Left forelimb (tissue), 1 donor: ENCODE results near the gene CAMK2B.

Source experiments
- DNase-seq: peaks from one replicate; pipeline ENCODE4 v3.0.0-alpha.2; 2018; ENCODE audit warnings: low spot score

Gene CAMK2B

GRCh38 chr7:44325201-44325671 is at the start of gene CAMK2B:
Gene CAMK2B (minus strand): TSS chr7:44325594. CDS start chr7:44325421, 173 bp downstream.
- peak; percentile 65 for DNase-seq

GRCh38 chr7:44374007-44374763 is 48.8 kb upstream of the CAMK2B start:
- no peak for DNase-seq

GRCh38 chr7:44373418-44373740 is 48.0 kb upstream of the CAMK2B start:
- no peak for DNase-seq

GRCh38 chr7:44372560-44373417 is 47.4 kb upstream of the CAMK2B start:
- no peak for DNase-seq

GRCh38 chr7:44368885-44369284 is 43.5 kb upstream of the CAMK2B start:
- DNase-seq: no peak

- DNase-seq: no peak
Observed at GRCh38 chr7:44368455-44368854, 43.1 kb upstream of the CAMK2B start.

- DNase-seq: no peak
Observed at GRCh38 chr7:44367475-44368043, 42.2 kb upstream of the CAMK2B start.

- DNase-seq: no peak
Observed at GRCh38 chr7:44366986-44367385, 41.6 kb upstream of the CAMK2B start.

- no peak for DNase-seq
Observed at GRCh38 chr7:44353668-44354067, 28.3 kb upstream of the CAMK2B start.

- DNase-seq: no peak
Observed at GRCh38 chr7:44348851-44349781, 23.7 kb upstream of the CAMK2B start.

GRCh38 chr7:44348300-44348699 is 22.9 kb upstream of the CAMK2B start:
- DNase-seq: no peak

- DNase-seq: no peak
Observed at GRCh38 chr7:44347546-44348114, 22.2 kb upstream of the CAMK2B start.

GRCh38 chr7:44346063-44346462 is 20.7 kb upstream of the CAMK2B start:
- DNase-seq: no peak

- no peak for DNase-seq
Observed at GRCh38 chr7:44341401-44341800, 16.0 kb upstream of the CAMK2B start.

GRCh38 chr7:44338600-44338999 is 13.2 kb upstream of the CAMK2B start:
- DNase-seq: no peak

- no peak for DNase-seq
Observed at GRCh38 chr7:44336491-44336890, 11.1 kb upstream of the CAMK2B start.

GRCh38 chr7:44335184-44335583 is 9.8 kb upstream of the CAMK2B start:
- DNase-seq: no peak

- no peak for DNase-seq
Observed at GRCh38 chr7:44334734-44335097, 9.3 kb upstream of the CAMK2B start.

GRCh38 chr7:44333911-44334733 is 8.7 kb upstream of the CAMK2B start:
- no peak for DNase-seq

- DNase-seq: no peak
Observed at GRCh38 chr7:44331682-44332081, 6.3 kb upstream of the CAMK2B start.

GRCh38 chr7:44330331-44330730 is 4.9 kb upstream of the CAMK2B start:
- no peak for DNase-seq
